ENCODE measurements around the gene BCAT1. TPM values are rescaled to one million over a fixed set of nuclear protein-coding genes. Genes with fewer than 3 reads are reported as not detected.
A peak's percentile ranks its signal among the peaks of the same experiment; 100 is the strongest.

BCAT1 gene
- polyA plus RNA-seq, 1 experiment = 61.1 TPM

DNA sequence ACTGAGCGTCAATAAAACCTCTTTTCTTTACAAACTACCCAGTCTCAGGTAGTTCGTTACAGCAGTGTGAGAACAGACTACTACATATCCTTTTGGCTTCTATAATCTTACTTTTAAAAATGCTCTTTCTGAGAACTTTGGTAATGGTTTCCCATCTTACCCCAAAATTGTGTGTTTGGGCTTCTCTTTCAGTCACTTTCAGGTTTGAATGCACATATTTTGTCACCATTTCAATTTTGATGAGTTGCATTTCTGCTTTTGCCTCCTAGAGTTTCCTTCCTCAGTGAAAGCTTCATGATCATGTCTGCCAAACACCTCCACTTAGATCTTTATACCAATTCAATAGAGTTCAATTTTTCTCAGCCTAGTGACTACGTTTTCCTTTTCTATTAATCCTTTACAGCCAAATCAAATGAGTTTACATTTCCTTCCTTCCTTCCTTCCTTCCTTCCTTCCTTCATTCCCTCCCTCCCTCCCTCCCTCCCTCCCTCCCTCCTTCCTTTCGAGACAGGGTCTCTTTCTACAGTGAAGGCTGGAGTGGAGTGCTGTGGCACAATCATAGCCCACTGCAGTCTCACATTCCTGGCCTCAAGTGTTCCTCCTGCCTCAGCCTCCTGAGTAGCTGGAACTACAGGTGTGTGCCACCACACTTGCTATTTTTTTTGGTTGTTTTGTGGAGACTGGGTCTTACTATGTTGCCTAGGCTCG, 124.9 kb downstream of the BCAT1 start:
- Histone ChIP-seq H3K9me3 (ENCODE audit: control insufficient read depth, insufficient read depth, low read length) (no peaks in the 10 kb centered on the region), H3K27ac (ENCODE audit: low read depth, low read length) (no peak overlapping the region), H3K27me3 (ENCODE audit: control insufficient read depth, insufficient read depth, low read length) (no peaks in the 10 kb centered on the region), H3K4me3 (ENCODE audit: low read depth, low read length) (no peak overlapping the region)
- TF ChIP-seq, protein P1, sequence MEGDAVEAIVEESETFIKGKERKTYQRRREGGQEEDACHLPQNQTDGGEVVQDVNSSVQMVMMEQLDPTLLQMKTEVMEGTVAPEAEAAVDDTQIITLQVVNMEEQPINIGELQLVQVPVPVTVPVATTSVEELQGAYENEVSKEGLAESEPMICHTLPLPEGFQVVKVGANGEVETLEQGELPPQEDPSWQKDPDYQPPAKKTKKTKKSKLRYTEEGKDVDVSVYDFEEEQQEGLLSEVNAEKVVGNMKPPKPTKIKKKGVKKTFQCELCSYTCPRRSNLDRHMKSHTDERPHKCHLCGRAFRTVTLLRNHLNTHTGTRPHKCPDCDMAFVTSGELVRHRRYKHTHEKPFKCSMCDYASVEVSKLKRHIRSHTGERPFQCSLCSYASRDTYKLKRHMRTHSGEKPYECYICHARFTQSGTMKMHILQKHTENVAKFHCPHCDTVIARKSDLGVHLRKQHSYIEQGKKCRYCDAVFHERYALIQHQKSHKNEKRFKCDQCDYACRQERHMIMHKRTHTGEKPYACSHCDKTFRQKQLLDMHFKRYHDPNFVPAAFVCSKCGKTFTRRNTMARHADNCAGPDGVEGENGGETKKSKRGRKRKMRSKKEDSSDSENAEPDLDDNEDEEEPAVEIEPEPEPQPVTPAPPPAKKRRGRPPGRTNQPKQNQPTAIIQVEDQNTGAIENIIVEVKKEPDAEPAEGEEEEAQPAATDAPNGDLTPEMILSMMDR (IDR thresholded peaks at IDR 0.05; ENCODE audit: low read depth, low read length) = no peak
- CTCF ChIA-PET = no interaction called here
- POLR2A ChIA-PET = no interaction called here
- DNase-seq (ENCODE audit: low read depth, low spot score) = no peak

GRCh38 chr12:24822121-24822899, 126.6 kb downstream of the BCAT1 start:
- no peak for DNase-seq (ENCODE audit: low read depth, low spot score)
- H3K27ac ChIP-seq (ENCODE audit: low read depth, low read length) = peak overlapping the region; percentile 62
- TF ChIP-seq, protein P1 (IDR thresholded peaks at IDR 0.05; ENCODE audit: low read depth, low read length) = no peak
- no peaks in the 10 kb centered on the region for H3K9me3 ChIP-seq (ENCODE audit: control insufficient read depth, insufficient read depth, low read length)
- no peaks in the 10 kb centered on the region for H3K27me3 ChIP-seq (ENCODE audit: control insufficient read depth, insufficient read depth, low read length)
- no peak overlapping the region for H3K4me3 ChIP-seq (ENCODE audit: low read depth, low read length)
- ChIA-PET CTCF (no interaction called here), POLR2A (no interaction called here)

- TF ChIP-seq, protein P1 (IDR thresholded peaks at IDR 0.05; ENCODE audit: low read depth, low read length) = no peak
- H3K27me3 ChIP-seq (ENCODE audit: control insufficient read depth, insufficient read depth, low read length) = no peaks in the 10 kb centered on the region
- ChIA-PET POLR2A (no interaction called here), CTCF (no interaction called here)
- peak overlapping the region; percentile 62 for H3K27ac ChIP-seq (ENCODE audit: low read depth, low read length)
- H3K4me3 ChIP-seq (ENCODE audit: low read depth, low read length) = no peak overlapping the region
- no peaks in the 10 kb centered on the region for H3K9me3 ChIP-seq (ENCODE audit: control insufficient read depth, insufficient read depth, low read length)
- DNase-seq (ENCODE audit: low read depth, low spot score) = no peak
These were observed 127.2 kb downstream of the BCAT1 start for GRCh38 chr12:24821691-24822090.

DNA sequence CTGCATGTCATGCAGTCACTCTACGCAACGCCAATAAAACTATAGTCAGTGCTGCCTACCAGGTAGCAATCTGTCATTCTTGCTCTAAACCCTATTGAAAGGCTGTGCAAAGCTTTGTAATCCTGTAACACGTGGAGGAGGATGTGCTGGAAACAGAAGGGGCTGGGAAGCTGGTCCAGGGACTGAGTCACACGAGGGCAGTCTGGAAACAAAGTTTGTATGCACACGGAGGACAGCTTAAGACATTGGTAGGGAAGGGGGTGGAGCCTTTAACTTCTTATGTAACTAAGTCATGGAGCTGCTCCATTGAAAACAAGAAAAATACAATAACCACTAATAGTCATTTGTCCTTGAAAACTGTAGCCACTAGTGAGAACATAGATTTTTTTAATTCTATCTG, 128.0 kb downstream of the BCAT1 start:
- peak overlapping the region; percentile 22 for H3K27ac ChIP-seq (ENCODE audit: low read depth, low read length)
- POLR2A ChIA-PET = no interaction called here
- no peak for DNase-seq (ENCODE audit: low read depth, low spot score)
- no peak overlapping the region for H3K4me3 ChIP-seq (ENCODE audit: low read depth, low read length)
- CTCF ChIA-PET = no interaction called here
- no peaks in the 10 kb centered on the region for H3K9me3 ChIP-seq (ENCODE audit: control insufficient read depth, insufficient read depth, low read length)
- TF ChIP-seq, protein P1 (IDR thresholded peaks at IDR 0.05; ENCODE audit: low read depth, low read length) = no peak
- H3K27me3 ChIP-seq (ENCODE audit: control insufficient read depth, insufficient read depth, low read length) = no peaks in the 10 kb centered on the region

DNA sequence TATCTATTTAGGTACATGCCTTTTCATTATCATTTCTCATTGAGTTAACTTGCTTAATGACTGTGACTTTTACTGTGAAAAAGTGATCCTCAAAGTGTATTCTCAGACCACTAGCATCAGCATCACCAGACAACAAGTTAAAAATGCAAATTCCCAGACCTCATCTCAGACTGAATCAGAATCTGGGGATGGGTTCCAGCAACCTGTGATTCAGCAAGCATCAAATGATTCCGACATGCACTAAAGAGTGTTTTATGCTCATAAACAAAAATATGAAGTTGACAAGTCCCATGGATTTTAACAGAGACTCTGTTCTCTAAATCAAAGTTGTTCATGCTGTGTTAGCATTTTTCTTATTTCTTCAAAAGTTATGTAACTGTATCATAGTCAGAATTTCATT, 130.6 kb downstream of the BCAT1 start:
- DNase-seq (ENCODE audit: low read depth, low spot score) = no peak

More for the DNA sequence above, 130.6 kb downstream of the BCAT1 start:
- ChIA-PET POLR2A (no interaction called here), CTCF (interaction anchor here (1.2 kb wide), 1 partner anchor 33 kb away, joined by 4 read pairs; no protein-coding TSS in a partner anchor)
- no peaks in the 10 kb centered on the region for H3K9me3 ChIP-seq (ENCODE audit: control insufficient read depth, insufficient read depth, low read length)
- H3K27me3 ChIP-seq (ENCODE audit: control insufficient read depth, insufficient read depth, low read length) = no peaks in the 10 kb centered on the region
- H3K4me3 ChIP-seq (ENCODE audit: low read depth, low read length) = no peak overlapping the region
- H3K27ac ChIP-seq (ENCODE audit: low read depth, low read length) = no peak overlapping the region
- TF ChIP-seq, protein P1 (IDR thresholded peaks at IDR 0.05; ENCODE audit: low read depth, low read length) = no peak
